ENCODE results near the gene BABAM2.

BABAM2 gene

GRCh38 chr2:28169492-28169891, 279.0 kb downstream of the BABAM2 start:
- Histone ChIP-seq H3K4me1 (ENCODE audit: control insufficient read depth, insufficient read depth, low read length, poor library complexity, severe bottlenecking) (peaks cover 12% of the 10 kb centered on the region), H3K36me3 (ENCODE audit: control insufficient read depth, insufficient read depth, low read length) (no peaks in the 10 kb centered on the region), H3K27ac (ENCODE audit: low read depth, low read length, severe bottlenecking) (no peak overlapping the region), H3K9me3 (ENCODE audit: control insufficient read depth, low read length) (no peaks in the 10 kb centered on the region), H3K4me3 (ENCODE audit: extremely low read depth, insufficient read depth, low read length, poor library complexity, severe bottlenecking) (no peak overlapping the region)
- whole genome bisulfite sequencing, 2 experiments (ENCODE audit: insufficient coverage in 2 of 2) = 90% methylated on average over 2 of the region's 3 CpGs; no CpG with 5 or more reads in 1 of the 2 experiments

GRCh38 chr2:28172114-28172898, 281.8 kb downstream of the BABAM2 start:
- peaks cover 5% of the 10 kb centered on the region for H3K9me3 ChIP-seq (ENCODE audit: control insufficient read depth, low read length)
- no peak overlapping the region for H3K4me3 ChIP-seq (ENCODE audit: extremely low read depth, insufficient read depth, low read length, poor library complexity, severe bottlenecking)
- H3K4me1 ChIP-seq (ENCODE audit: control insufficient read depth, insufficient read depth, low read length, poor library complexity, severe bottlenecking) = peaks cover 7% of the 10 kb centered on the region
- WGBS, 2 experiments (ENCODE audit: insufficient coverage in 2 of 2) = 78 to 98% methylated on average over 3 to 4 of the region's 9 CpGs
- H3K36me3 ChIP-seq (ENCODE audit: control insufficient read depth, insufficient read depth, low read length) = no peaks in the 10 kb centered on the region
- no peak overlapping the region for H3K27ac ChIP-seq (ENCODE audit: low read depth, low read length, severe bottlenecking)

- no peak overlapping the region for H3K4me3 ChIP-seq (ENCODE audit: extremely low read depth, insufficient read depth, low read length, poor library complexity, severe bottlenecking)
- H3K9me3 ChIP-seq (ENCODE audit: control insufficient read depth, low read length) = peaks cover 5% of the 10 kb centered on the region
- H3K4me1 ChIP-seq (ENCODE audit: control insufficient read depth, insufficient read depth, low read length, poor library complexity, severe bottlenecking) = peaks cover 7% of the 10 kb centered on the region
- 75 to 83% methylated on average over 6 to 8 of the region's 8 CpGs for WGBS, 2 experiments (ENCODE audit: insufficient coverage in 2 of 2)
- H3K27ac ChIP-seq (ENCODE audit: low read depth, low read length, severe bottlenecking) = no peak overlapping the region
- H3K36me3 ChIP-seq (ENCODE audit: control insufficient read depth, insufficient read depth, low read length) = no peaks in the 10 kb centered on the region
These were observed 282.8 kb downstream of the BABAM2 start for GRCh38 chr2:28173377-28173776.

GRCh38 chr2:28174211-28174610, 283.7 kb downstream of the BABAM2 start:
- H3K9me3 ChIP-seq (ENCODE audit: control insufficient read depth, low read length) = peaks cover 5% of the 10 kb centered on the region
- no peak overlapping the region for H3K4me3 ChIP-seq (ENCODE audit: extremely low read depth, insufficient read depth, low read length, poor library complexity, severe bottlenecking)
- peaks cover 7% of the 10 kb centered on the region for H3K4me1 ChIP-seq (ENCODE audit: control insufficient read depth, insufficient read depth, low read length, poor library complexity, severe bottlenecking)
- no peaks in the 10 kb centered on the region for H3K36me3 ChIP-seq (ENCODE audit: control insufficient read depth, insufficient read depth, low read length)
- 100% methylated on average over 1 to 3 of the region's 4 CpGs for WGBS, 2 experiments (ENCODE audit: insufficient coverage in 2 of 2)
- no peak overlapping the region for H3K27ac ChIP-seq (ENCODE audit: low read depth, low read length, severe bottlenecking)

- WGBS, 2 experiments (ENCODE audit: insufficient coverage in 2 of 2) = 94 to 97% methylated on average over 2 to 3 of the region's 3 CpGs
- peaks cover 7% of the 10 kb centered on the region for H3K4me1 ChIP-seq (ENCODE audit: control insufficient read depth, insufficient read depth, low read length, poor library complexity, severe bottlenecking)
- no peaks in the 10 kb centered on the region for H3K36me3 ChIP-seq (ENCODE audit: control insufficient read depth, insufficient read depth, low read length)
- H3K27ac ChIP-seq (ENCODE audit: low read depth, low read length, severe bottlenecking) = no peak overlapping the region
- no peak overlapping the region for H3K4me3 ChIP-seq (ENCODE audit: extremely low read depth, insufficient read depth, low read length, poor library complexity, severe bottlenecking)
- H3K9me3 ChIP-seq (ENCODE audit: control insufficient read depth, low read length) = peaks cover 5% of the 10 kb centered on the region
These were observed 284.5 kb downstream of the BABAM2 start for GRCh38 chr2:28175028-28175427.

- no peak overlapping the region for H3K4me3 ChIP-seq (ENCODE audit: extremely low read depth, insufficient read depth, low read length, poor library complexity, severe bottlenecking)
- 92 to 100% methylated on average over 1 of the region's 1 CpG for WGBS, 2 experiments (ENCODE audit: insufficient coverage in 2 of 2)
These were observed 288.4 kb downstream of the BABAM2 start for GRCh38 chr2:28178946-28179345.

GRCh38 chr2:28181801-28182200, 291.3 kb downstream of the BABAM2 start:
- Histone ChIP-seq H3K9me3 (ENCODE audit: control insufficient read depth, low read length) (peaks cover 5% of the 10 kb centered on the region), H3K4me1 (ENCODE audit: control insufficient read depth, insufficient read depth, low read length, poor library complexity, severe bottlenecking) (no peaks in the 10 kb centered on the region), H3K4me3 (ENCODE audit: extremely low read depth, insufficient read depth, low read length, poor library complexity, severe bottlenecking) (no peak overlapping the region), H3K27ac (ENCODE audit: low read depth, low read length, severe bottlenecking) (no peak overlapping the region), H3K36me3 (ENCODE audit: control insufficient read depth, insufficient read depth, low read length) (no peaks in the 10 kb centered on the region)
- WGBS, 2 experiments (ENCODE audit: insufficient coverage in 2 of 2) = 93 to 97% methylated on average over 3 of the region's 3 CpGs

More at GRCh38 chr2:28178946-28179345, 288.4 kb downstream of the BABAM2 start:
- Histone ChIP-seq H3K9me3 (ENCODE audit: control insufficient read depth, low read length) (peaks cover 5% of the 10 kb centered on the region), H3K4me1 (ENCODE audit: control insufficient read depth, insufficient read depth, low read length, poor library complexity, severe bottlenecking) (no peaks in the 10 kb centered on the region), H3K36me3 (ENCODE audit: control insufficient read depth, insufficient read depth, low read length) (no peaks in the 10 kb centered on the region), H3K27ac (ENCODE audit: low read depth, low read length, severe bottlenecking) (no peak overlapping the region)

- Histone ChIP-seq H3K4me3 (ENCODE audit: extremely low read depth, insufficient read depth, low read length, poor library complexity, severe bottlenecking) (no peak overlapping the region), H3K36me3 (ENCODE audit: control insufficient read depth, insufficient read depth, low read length) (no peaks in the 10 kb centered on the region), H3K4me1 (ENCODE audit: control insufficient read depth, insufficient read depth, low read length, poor library complexity, severe bottlenecking) (no peaks in the 10 kb centered on the region), H3K27ac (ENCODE audit: low read depth, low read length, severe bottlenecking) (no peak overlapping the region), H3K9me3 (ENCODE audit: control insufficient read depth, low read length) (no peaks in the 10 kb centered on the region)
- WGBS, 2 experiments (ENCODE audit: insufficient coverage in 2 of 2) = 83 to 100% methylated on average over 2 to 3 of the region's 6 CpGs
These were observed 291.8 kb downstream of the BABAM2 start for GRCh38 chr2:28182348-28182747.

GRCh38 chr2:28185153-28185552, 294.6 kb downstream of the BABAM2 start:
- Histone ChIP-seq H3K27ac (ENCODE audit: low read depth, low read length, severe bottlenecking) (no peak overlapping the region), H3K4me1 (ENCODE audit: control insufficient read depth, insufficient read depth, low read length, poor library complexity, severe bottlenecking) (no peaks in the 10 kb centered on the region), H3K4me3 (ENCODE audit: extremely low read depth, insufficient read depth, low read length, poor library complexity, severe bottlenecking) (no peak overlapping the region), H3K9me3 (ENCODE audit: control insufficient read depth, low read length) (no peaks in the 10 kb centered on the region), H3K36me3 (ENCODE audit: control insufficient read depth, insufficient read depth, low read length) (no peaks in the 10 kb centered on the region)
- WGBS, 2 experiments (ENCODE audit: insufficient coverage in 2 of 2) = 92 to 100% methylated on average over 4 of the region's 5 CpGs

GRCh38 chr2:28185891-28186290, 295.4 kb downstream of the BABAM2 start:
- Histone ChIP-seq H3K4me1 (ENCODE audit: control insufficient read depth, insufficient read depth, low read length, poor library complexity, severe bottlenecking) (no peaks in the 10 kb centered on the region), H3K4me3 (ENCODE audit: extremely low read depth, insufficient read depth, low read length, poor library complexity, severe bottlenecking) (no peak overlapping the region), H3K27ac (ENCODE audit: low read depth, low read length, severe bottlenecking) (no peak overlapping the region), H3K36me3 (ENCODE audit: control insufficient read depth, insufficient read depth, low read length) (no peaks in the 10 kb centered on the region), H3K9me3 (ENCODE audit: control insufficient read depth, low read length) (no peaks in the 10 kb centered on the region)
- WGBS, 2 experiments (ENCODE audit: insufficient coverage in 2 of 2) = no CpG with 5 or more reads among the region's 2 CpGs

- Histone ChIP-seq H3K4me3 (ENCODE audit: extremely low read depth, insufficient read depth, low read length, poor library complexity, severe bottlenecking) (no peak overlapping the region), H3K27ac (ENCODE audit: low read depth, low read length, severe bottlenecking) (no peak overlapping the region), H3K4me1 (ENCODE audit: control insufficient read depth, insufficient read depth, low read length, poor library complexity, severe bottlenecking) (no peaks in the 10 kb centered on the region), H3K36me3 (ENCODE audit: control insufficient read depth, insufficient read depth, low read length) (no peaks in the 10 kb centered on the region), H3K9me3 (ENCODE audit: control insufficient read depth, low read length) (no peaks in the 10 kb centered on the region)
These were observed 296.7 kb downstream of the BABAM2 start for GRCh38 chr2:28187186-28187585.

Measured in mesodermal cell (in vitro differentiated cells).